Tibial artery (tissue), 4 donors: ENCODE data around the gene CD320.

Experiments used
- DNase-seq, 2 donors: peaks; one replicate each; pipeline ENCODE4 v3.0.0-alpha.2; 2019
- H3K27ac ChIP-seq, 2 donors: fragments of 200-600 bp; sonication (generic) in 1 of 2; 1 replicate in 1 of 2; 2 replicates in 1 of 2; pipeline ENCODE4 v1.5.1; 2018 to 2019; ENCODE audit warnings: mild to moderate bottlenecking in 1 of 2
- H3K27me3 ChIP-seq, 2 donors: fragments of 200-600 bp; sonication (generic) in 1 of 2; one replicate each; pipeline versions ENCODE4 v1.5.1 to v1.6.0; 2016 to 2019
- H3K36me3 ChIP-seq, 3 donors: fragments of 200-600 bp; sonication (generic) in 2 of 3; one replicate each; pipeline ENCODE4 v1.5.1; 2016 to 2019; ENCODE audit warnings: mild to moderate bottlenecking in 2 of 3
- H3K4me1 ChIP-seq, 4 donors: fragments of 200-600 bp; sonication (generic) in 2 of 4; 1 replicate in 3 of 4; 2 replicates in 1 of 4; pipeline ENCODE4 v1.5.1; 2016 to 2019
- H3K4me3 ChIP-seq, 2 donors: fragments of 200-600 bp; sonication (generic) in 1 of 2; 1 replicate in 1 of 2; 2 replicates in 1 of 2; pipeline ENCODE4 v1.5.1; 2018 to 2019; ENCODE audit warnings: mild to moderate bottlenecking in 2 of 2
- H3K9me3 ChIP-seq, 3 donors: fragments of 200-600 bp; sonication (generic) in 1 of 3; one replicate each; pipeline ENCODE4 v1.5.1; 2016 to 2019
- CTCF ChIP-seq, 2 experiments: fragments of 200-600 bp in 1 of 2; fragments of 450-650 bp in 1 of 2; IDR thresholded peaks; one replicate each; pipeline ENCODE4 v1.5.1; 2017 to 2019; ENCODE audit warnings: antibody characterized with exemption in 2 of 2, mild to moderate bottlenecking in 1 of 2, moderate library complexity in 1 of 2
- intact Hi-C: fragments of 100-400 bp; cut with DNase I; formaldehyde crosslinking; loops from one replicate; pipeline ENCODE4 v1.15.0; 2023; ENCODE audit warnings: low total_unique reads

The CD320 gene

GRCh38 chr19:8259142-8259921, 48.8 kb downstream of the CD320 start:
- Histone ChIP-seq H3K4me3 (no peak overlapping the region), H3K9me3 (no peaks in the 10 kb centered on the region), H3K36me3 (peaks cover 0 to 59% (median 35%) of the 10 kb centered on the region in 3 donors), H3K4me1 (no peaks in the 10 kb centered on the region), H3K27me3 (peaks cover 0 to 6% of the 10 kb centered on the region in 2 donors), H3K27ac (no peak overlapping the region)
- no peak for DNase-seq
- TF ChIP-seq CTCF (IDR thresholded peaks at IDR 0.05), result no peak
- intact Hi-C loops, result loop anchor here (10.0 kb wide), 1 partner anchor 105 kb away; no protein-coding TSS in a partner anchor

GRCh38 chr19:8257052-8257443, 51.1 kb downstream of the CD320 start:
- Histone ChIP-seq H3K9me3 (no peaks in the 10 kb centered on the region), H3K27me3 (peaks cover 0 to 2% of the 10 kb centered on the region in 2 donors), H3K4me3 (no peak overlapping the region), H3K27ac (no peak overlapping the region), H3K36me3 (peaks cover 0 to 55% (median 34%) of the 10 kb centered on the region in 3 donors), H3K4me1 (no peaks in the 10 kb centered on the region)
- intact Hi-C loops, result loop anchor here (10.0 kb wide), 1 partner anchor 102 kb away; no protein-coding TSS in a partner anchor
- no peak for TF ChIP-seq CTCF (IDR thresholded peaks at IDR 0.05)
- no peak for DNase-seq

- H3K4me1 ChIP-seq, result peaks cover 0 to 5% (median 1%) of the 10 kb centered on the region in 4 donors
- peaks cover 0 to 49% (median 30%) of the 10 kb centered on the region in 3 donors for H3K36me3 ChIP-seq
- H3K27me3 ChIP-seq, result no peaks in the 10 kb centered on the region
- no peak for TF ChIP-seq CTCF (IDR thresholded peaks at IDR 0.05)
- no peaks in the 10 kb centered on the region for H3K9me3 ChIP-seq
- H3K27ac ChIP-seq, result no peak overlapping the region
- DNase-seq, result no peak
- no peak overlapping the region for H3K4me3 ChIP-seq
- intact Hi-C loops, result loop anchor here (10.0 kb wide), 1 partner anchor 102 kb away; no protein-coding TSS in a partner anchor
Measured at GRCh38 chr19:8256276-8257051, 51.7 kb downstream of the CD320 start.

- no peaks in the 10 kb centered on the region for H3K9me3 ChIP-seq
- no peak overlapping the region for H3K4me3 ChIP-seq
- DNase-seq, result no peak
- no peaks in the 10 kb centered on the region for H3K27me3 ChIP-seq
- TF ChIP-seq CTCF (IDR thresholded peaks at IDR 0.05), result no peak
- H3K36me3 ChIP-seq, result peaks cover 0 to 45% (median 30%) of the 10 kb centered on the region in 3 donors
- intact Hi-C loops, result loop anchor here (10.0 kb wide), 1 partner anchor 101 kb away; no protein-coding TSS in a partner anchor
- H3K27ac ChIP-seq, result no peak overlapping the region
- peaks cover 0 to 14% (median 5%) of the 10 kb centered on the region in 4 donors for H3K4me1 ChIP-seq
Measured at GRCh38 chr19:8255426-8256125, 52.6 kb downstream of the CD320 start.

- peaks cover 0 to 45% (median 30%) of the 10 kb centered on the region in 3 donors for H3K36me3 ChIP-seq
- H3K27ac ChIP-seq, result no peak overlapping the region
- H3K27me3 ChIP-seq, result no peaks in the 10 kb centered on the region
- no peak for DNase-seq
- H3K9me3 ChIP-seq, result no peaks in the 10 kb centered on the region
- peaks cover 0 to 19% (median 6%) of the 10 kb centered on the region in 4 donors for H3K4me1 ChIP-seq
- TF ChIP-seq CTCF (IDR thresholded peaks at IDR 0.05), result no peak
- H3K4me3 ChIP-seq, result no peak overlapping the region
- intact Hi-C loops, result loop anchor here (5.0 to 10.0 kb wide), 3 partner anchors 100 to 402 kb away; no protein-coding TSS in a partner anchor
Measured at GRCh38 chr19:8254286-8255001, 53.7 kb downstream of the CD320 start.
